Right hindlimb (tissue), 1 donor: ENCODE data around the gene CALM1.

Experiments
- DNase-seq: peaks from one replicate; pipeline ENCODE4 v3.0.0-alpha.2; 2018

Gene CALM1

DNA sequence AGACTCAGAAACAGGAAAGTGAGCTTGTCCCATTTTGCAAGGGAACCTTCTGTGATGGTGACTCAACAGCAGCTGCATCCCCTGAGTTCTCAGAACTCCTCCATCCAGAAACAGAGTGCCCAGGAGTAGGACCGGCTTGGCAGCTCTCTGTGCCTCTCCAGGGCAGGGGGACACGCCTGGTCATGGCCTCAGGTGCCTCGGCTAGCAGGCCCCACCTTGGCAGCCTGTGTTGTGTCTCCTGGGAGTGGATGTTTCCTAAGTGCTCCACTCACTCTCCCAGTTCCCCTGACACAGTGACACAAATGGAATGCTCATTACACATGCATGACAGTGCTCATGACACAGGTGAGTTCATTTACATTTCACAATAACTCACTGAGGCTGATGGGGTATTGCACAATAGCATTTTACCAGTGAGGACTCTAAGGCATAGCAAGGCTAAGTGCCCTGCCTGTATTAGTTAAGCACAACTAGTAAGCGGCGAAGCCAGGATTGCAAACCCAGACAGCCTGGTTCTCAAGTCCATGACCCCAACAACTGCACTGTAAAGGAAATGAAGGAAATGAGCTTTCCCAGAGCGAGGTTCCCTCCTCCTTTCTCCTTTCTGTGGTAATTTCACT, 47.4 kb downstream of the CALM1 start:
- no peak for DNase-seq

DNA sequence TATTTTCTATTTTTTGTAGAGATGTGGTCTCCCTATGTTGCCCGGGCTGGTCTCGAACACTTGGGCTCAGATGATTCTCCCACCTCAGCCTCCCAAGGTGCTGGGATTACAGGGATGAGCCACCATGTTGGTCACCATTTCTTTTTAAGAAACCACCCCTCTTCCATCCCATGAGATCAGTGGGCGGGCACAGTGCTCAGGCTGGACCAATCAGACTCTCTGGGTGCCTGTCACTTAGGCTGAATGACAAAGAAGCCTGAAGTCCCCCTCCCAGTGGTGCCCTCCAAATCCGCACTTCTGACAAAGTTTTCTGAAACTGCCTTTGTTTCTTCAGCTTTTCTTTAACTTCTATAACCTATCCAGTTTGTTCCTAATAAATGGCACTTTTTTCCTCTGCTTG, 48.2 kb downstream of the CALM1 start:
- DNase-seq = no peak

DNA sequence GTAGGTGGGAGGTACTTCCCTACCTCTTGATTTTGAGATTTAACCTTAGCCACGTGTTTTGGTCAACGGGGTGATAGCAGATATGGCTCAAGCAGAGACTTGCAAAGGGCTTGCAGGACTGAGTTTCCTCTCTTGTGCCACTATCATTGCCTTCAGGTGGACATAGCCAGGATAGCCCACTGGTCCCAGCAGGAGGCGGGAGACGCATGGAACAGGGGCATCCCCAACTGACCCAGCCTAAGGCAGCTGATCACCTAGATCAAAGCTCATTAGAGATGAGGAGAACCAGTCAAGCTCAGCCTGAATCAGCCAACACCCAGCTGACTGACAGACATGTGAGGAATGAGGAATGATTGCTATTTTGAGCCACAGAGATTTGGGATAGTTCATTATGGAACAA, 49.6 kb downstream of the CALM1 start:
- DNase-seq = no peak

DNA sequence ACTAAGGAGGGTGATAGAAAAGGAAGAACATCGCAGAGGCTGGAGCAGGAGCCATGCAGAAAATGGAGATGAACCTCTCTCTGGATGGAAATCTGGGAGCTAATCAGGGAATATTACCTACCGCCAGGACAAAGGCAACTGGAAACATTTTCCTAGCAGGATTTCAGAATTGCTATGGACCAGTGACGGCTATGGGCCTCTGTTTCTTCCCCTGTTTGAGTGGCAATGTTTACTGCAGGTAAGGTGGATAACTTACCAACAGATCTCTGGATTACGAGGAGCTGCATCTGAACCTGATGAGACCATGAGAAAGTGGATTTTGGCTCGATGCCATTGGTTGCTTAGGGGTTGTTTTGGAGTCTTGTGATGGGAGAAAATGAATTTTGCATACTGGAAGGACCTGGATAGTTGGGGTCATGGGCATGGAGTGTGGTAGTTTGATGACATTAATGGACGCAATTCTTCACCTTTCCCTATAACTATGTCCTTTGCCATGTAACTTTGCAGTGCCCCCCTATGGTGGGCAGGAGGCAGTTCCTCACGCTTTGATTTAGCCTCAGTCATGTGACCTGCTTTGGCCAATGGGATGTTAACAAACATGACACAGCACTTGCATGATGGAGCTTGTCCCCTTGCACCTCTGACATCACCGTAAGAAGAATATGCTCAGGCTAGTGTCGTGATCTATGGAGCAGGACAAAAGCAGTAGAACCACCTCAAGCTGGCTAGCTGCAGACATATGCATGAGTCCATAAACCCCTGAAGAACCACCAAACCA, 51.1 kb downstream of the CALM1 start:
- no peak for DNase-seq

DNA sequence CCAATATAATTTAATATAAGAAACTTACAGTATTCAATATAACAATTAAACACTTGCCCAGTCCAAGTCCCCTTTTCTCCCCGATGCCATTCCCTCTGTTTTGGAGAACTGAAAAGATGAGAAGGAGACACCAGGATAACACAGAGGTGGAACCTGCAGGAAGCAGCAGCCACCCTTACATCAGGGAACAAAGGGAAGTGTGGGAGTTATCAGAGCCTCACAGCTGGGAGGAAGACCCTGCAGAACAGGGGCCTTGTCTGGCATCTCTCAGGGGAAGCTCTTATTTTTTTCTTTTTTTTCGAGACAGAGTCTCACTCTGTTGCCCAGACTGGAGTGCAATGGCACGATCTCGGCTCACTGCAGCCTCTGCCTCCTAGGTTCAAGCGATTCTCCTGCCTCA, 52.6 kb downstream of the CALM1 start:
- no peak for DNase-seq

DNA sequence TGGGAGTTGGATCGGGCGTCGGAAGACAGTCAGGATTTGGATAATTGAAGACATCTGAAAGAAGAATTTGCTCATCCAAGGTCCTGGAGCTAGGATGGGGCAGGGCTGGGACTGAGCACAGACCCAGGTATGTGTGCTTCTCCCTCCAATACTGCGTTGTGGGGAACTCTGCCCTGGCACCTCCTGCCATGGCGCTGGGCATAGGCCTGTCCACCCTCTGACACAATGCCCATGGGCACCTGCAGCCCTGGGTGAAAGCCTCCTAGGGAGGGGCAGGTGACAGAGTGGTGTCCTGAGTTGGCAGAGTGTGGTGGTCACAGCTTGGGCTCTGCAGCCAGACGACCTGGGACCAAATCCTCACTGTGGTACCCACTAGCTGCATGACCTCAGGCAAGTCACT, 53.3 kb downstream of the CALM1 start:
- no peak for DNase-seq

DNA sequence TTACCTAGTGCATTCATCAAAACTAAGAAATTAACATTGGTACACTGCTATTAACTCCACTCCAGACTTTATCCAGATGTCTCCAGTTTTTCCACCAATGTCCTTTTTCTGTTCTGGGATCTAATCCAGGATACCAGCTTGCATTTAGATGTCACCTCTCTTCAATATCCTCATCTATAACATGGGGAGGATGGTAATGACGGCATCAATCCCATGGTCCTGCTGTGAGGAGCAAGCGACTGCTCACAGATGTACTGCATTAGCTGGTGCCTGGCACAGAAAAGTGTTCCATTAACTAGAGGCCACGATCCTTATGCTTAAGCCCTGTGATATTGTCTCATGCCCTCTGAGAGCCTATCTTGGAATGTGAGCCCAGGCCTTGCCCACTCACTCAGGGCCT, 53.8 kb downstream of the CALM1 start:
- no peak for DNase-seq

DNA sequence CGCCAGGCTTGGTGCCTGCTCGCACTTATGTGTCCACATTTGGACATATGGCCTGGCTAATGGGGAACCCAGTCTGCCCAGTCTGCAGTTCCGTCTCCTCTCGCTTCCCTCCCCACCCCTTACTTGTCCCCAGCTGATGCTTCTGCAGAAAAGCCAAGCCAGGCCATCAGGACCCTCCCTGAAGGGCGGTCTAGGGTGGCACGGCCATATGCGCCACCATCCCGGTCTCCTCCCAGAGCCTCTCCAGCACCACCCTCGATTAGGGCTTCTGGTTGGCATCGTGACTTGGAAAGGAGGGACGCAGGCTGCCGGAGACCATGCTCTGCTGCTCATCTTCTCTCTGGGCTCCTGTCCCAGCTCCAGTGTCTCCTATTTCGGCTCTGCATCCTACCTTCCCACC, 54.6 kb downstream of the CALM1 start:
- DNase-seq = no peak

DNA sequence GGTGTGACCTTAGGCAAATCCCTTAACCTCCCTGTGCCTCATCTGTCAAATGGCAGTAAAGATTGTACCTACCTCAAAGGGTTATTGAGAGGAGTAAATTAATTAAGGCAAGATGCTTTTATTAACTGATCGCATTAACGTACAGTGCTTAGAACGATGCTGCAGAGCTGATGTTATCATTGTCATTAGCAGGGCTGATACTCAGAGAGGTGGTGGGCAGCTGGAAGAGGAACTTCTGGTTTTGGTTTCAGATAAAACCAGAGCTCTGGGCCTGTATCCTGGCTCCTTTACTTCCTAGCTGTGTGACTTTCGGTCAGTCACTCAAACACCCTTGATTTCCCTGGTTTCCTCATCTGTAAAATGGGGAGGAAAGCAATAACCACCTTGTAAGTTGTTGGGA, 55.1 kb downstream of the CALM1 start:
- no peak for DNase-seq

DNA sequence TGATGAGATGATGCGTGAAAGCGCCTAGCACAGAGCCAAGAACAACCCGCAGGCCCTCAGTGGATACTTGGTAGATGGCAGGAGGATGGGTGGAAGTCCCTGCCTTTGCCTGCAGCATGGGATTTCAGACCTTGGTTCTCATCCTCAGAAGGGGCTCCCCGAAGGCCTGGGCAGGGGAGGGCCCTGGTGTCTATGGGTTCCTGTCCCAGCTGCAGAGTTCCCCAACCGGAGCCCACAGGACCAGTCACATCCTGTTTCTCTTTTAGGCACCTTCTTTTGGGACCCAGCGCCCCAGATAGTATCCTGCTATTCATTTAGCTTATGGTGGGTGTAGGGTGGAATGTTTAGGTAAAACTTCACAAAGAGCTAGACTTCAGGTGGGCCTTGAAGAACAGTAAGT, 55.5 kb downstream of the CALM1 start:
- no peak for DNase-seq

DNA sequence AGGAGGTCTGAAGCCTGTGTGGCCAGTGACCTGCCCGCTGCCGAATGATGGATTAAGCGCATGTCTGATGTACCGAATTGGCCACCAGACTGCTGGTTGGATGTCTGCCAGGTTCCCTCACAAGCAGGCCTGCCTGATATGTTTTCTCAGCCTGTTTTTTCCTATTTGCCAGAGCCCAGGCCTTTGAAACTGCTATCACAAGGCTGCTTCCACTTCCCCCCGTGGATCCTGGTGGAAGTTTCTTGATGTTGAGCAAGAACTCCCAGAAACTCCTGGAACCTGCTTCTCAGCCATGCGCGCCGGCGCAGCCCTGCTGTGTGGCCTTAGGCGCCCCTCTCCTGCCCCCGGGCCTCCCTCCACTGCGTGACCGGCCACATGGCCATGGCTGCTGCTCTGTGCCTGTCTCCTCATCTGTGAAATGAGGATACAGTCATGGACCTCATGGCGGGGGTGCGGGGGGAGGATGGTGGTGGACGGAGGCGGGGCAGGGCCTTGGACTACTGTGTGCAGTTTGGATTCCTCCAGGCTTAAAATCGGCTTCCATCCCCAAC, 56.6 kb downstream of the CALM1 start:
- peak; percentile 60 for DNase-seq

DNA sequence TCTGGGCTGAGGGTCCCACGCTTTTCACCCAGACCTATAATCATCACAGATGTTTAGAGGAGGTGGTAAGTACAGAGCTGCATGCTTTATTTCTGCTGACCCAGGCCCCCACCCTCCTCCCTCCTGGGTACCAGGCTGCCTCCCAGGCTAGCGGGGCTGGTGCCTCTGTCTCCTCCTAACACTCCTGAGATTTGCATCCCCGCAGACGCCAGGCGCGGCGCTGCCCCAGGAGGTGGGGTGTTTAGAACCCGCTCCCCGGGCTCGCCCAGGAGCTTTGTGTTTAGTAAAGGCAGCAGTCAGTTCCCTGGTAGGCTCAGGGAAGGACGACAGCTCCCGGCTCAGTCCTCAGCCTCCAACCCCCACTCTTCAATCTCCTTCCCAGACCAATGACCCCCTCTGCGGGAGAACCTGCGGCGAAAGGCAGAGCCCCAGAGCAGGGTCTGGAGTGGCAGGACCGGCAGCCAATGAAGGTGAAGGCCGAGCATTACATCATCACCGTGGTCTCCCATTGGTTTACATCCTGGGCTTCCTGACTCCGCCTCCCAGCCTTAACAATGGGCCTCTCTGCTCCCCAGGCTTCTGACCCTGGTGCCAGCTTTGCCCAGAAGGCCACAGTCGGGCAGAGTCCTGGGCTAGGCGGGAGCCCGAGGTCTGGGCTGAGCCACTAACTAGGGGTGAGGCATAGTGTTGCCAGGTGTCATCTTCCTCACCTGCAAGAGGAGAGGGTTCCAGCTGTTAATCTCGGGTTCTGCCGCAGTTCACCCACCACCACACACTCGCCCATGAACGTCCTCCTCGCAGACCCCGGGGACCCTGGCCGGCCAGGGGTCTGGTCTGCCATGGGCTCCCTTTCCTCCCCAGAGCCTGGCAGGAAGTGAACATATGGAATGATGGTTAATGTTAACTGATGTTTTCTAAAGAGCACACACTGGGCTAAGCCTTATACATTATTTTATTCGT, 57.5 kb downstream of the CALM1 start:
- peak; percentile 87 for DNase-seq

DNA sequence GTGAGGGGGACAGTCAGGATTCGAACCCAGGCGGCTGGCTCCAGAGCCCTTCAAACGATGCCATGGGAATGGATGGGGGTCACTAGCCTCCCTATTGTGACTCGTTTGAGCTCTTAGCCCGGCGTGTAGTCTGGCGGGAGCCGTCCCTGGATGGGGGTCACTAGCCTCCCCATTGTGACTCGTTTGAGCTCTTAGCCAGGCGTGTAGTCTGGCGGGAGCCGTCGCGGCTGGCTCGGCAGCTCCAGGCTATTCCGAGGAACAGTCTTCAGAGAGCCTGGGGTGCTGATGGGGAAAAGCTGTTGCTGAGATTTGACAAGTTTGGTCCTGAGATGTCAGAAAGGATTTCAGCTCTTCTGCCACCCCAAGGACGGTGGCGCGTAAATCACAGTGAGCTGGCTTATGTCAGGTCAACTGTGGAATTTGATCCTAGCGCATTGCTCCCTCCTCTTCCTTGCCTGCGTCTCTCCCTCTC, 58.3 kb downstream of the CALM1 start:
- DNase-seq = no peak

DNA sequence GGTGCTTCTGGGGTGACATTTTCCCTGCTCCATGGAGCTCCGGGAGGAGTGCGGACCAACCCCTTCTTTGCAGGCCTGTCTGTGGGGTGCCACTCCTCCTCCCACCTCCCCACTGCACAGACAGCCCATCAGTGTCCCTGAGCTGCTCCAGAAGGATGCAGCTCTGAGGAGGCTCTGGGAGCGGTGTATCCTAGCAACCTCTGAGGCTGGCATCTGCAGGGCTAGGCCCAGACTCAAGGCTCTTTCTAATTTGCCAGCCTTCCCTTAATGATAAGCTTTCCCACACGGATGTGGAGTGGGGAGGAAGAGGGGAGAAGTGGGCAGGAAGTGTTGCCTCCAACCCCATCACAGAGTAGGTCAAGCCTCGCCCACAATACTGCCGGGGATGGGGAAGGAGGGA, 59.7 kb downstream of the CALM1 start:
- DNase-seq = no peak

DNA sequence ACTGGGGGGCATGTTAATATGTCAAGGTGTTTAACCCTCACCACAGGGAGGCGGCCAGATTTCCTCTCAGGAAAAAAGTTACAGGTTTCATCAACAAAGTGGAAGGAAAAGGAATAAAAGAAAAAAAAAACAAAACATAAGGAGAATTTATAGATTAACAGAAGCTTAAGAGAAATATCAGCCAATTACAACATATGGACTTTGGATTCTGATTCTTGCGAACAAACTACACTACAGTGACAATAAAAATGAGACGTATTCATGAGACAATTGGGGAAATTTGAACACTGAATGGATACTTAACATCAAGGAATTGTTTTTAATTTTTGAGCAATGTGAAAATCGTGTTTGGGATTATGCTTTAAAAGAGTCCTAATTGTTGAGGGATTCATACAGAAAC, 60.4 kb downstream of the CALM1 start:
- DNase-seq = no peak
